SKM-1 (cell line): ENCODE data around the gene KCNJ14.

Experiments
- DNase-seq: peaks from one replicate; lab custom pipeline; 2025; ENCODE audit not compliant: unreplicated experiment; lab: John Stamatoyannopoulos, UW

The KCNJ14 gene

GRCh38 chr19:48502350-48503018 is 47.1 kb downstream of the KCNJ14 start:
- DNase-seq = no peak

- DNase-seq = peak; percentile 54
Measured at GRCh38 chr19:48506138-48506733, 50.9 kb downstream of the KCNJ14 start.

- DNase-seq = no peak
Measured at GRCh38 chr19:48507911-48508439, 52.6 kb downstream of the KCNJ14 start.

GRCh38 chr19:48508729-48509411 is 53.5 kb downstream of the KCNJ14 start:
- DNase-seq = no peak

GRCh38 chr19:48509467-48510194 is 54.3 kb downstream of the KCNJ14 start:
- DNase-seq = no peak

GRCh38 chr19:48510421-48511268 is 55.3 kb downstream of the KCNJ14 start:
- no peak for DNase-seq

- DNase-seq = no peak
Measured at GRCh38 chr19:48511321-48511731, 56.0 kb downstream of the KCNJ14 start.

- DNase-seq = no peak
Measured at GRCh38 chr19:48511800-48512503, 56.6 kb downstream of the KCNJ14 start, which contains the start of gene LMTK3. Gene LMTK3, minus strand, starts transcription at chr19:48511835. Its CDS starts 259 bp downstream, at chr19:48511576.

- no peak for DNase-seq
Measured at GRCh38 chr19:48512504-48513288, 57.3 kb downstream of the KCNJ14 start.

GRCh38 chr19:48513289-48514122 is 58.1 kb downstream of the KCNJ14 start:
- DNase-seq = peak; percentile 8

GRCh38 chr19:48514123-48514458 is 58.7 kb downstream of the KCNJ14 start:
- no peak for DNase-seq

GRCh38 chr19:48516536-48516935 is 61.2 kb downstream of the KCNJ14 start:
- DNase-seq = no peak
